GM21786 (cell line): ENCODE measurements around the gene CAMK1D.

Experiments used
- ATAC-seq: cut with Tn5 transposase; IDR thresholded peaks from one replicate; pipeline ENCODE4 v1.9.1; 2021; ENCODE audit not compliant: unreplicated experiment

Gene CAMK1D

GRCh38 chr10:12872577-12872976 is 523.2 kb downstream of the CAMK1D start:
- no peak for ATAC-seq

GRCh38 chr10:12873172-12873571 is 523.8 kb downstream of the CAMK1D start:
- no peak for ATAC-seq

GRCh38 chr10:12874501-12874900 is 525.2 kb downstream of the CAMK1D start:
- ATAC-seq, result no peak

- no peak for ATAC-seq
Observed at GRCh38 chr10:12875100-12875499, 525.8 kb downstream of the CAMK1D start.

- ATAC-seq, result no peak
Observed at GRCh38 chr10:12876266-12876665, 526.9 kb downstream of the CAMK1D start.

GRCh38 chr10:12877150-12877549 is 527.8 kb downstream of the CAMK1D start:
- ATAC-seq, result no peak

GRCh38 chr10:12880423-12880822 is 531.1 kb downstream of the CAMK1D start:
- ATAC-seq, result no peak

- no peak for ATAC-seq
Observed at GRCh38 chr10:12884851-12885250, 535.5 kb downstream of the CAMK1D start.
